Activated naive CD4-positive, alpha-beta T cell treated with anti-CD3 and anti-CD28 coated beads, Interleukin-2, amount 50 U/mL, for 16 hours (primary cell): ENCODE results near the gene USHBP1.

Source experiments
- DNase-seq: peaks from one replicate; pipeline ENCODE4 v3.0.0-alpha.2; 2020

The USHBP1 gene

DNA sequence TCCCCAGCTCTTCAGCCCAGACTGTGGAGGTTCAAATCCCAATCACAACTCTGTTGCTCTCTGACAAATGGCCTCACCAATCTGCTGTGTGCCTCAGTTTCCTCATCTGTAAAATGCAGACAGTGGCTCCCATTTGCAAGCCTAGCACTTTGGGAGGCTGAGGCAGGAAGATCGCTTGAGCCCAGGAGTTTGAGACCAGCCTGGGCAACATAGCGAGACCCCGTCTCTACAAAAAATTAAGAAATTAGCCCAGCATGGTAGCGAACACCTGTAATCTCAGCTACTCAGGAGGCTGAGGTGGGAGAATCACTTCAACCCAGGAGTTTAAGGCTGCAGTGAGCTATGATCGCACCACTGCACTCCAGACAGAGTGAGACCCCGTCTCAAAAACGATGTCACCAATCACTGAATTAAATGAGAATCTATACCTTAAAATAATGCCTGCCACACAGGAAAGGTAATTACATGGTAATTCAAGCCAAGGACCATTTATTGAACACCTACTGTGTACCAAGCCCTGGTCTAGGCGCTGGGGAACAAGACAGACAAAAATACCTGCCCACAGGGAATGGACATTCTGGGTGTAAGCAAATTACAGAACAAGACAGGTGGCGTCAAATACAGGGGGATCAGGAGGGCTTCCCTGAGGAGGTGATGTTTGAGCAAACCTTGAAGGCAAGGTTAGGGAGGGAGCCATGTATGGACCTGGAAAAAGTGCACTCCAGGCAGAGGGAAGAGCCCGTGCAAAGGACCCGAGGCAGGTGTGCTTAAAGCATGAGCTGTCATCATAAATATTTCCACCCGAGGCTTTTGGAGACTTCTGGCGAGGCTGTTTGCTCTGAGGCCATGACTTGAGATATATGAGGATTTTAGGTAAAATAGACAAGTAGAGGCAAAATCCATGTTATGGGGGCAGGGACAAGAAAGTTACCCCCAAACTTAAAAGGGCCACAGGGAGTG is 26.5 kb downstream of the USHBP1 start:
- no peak for DNase-seq

DNA sequence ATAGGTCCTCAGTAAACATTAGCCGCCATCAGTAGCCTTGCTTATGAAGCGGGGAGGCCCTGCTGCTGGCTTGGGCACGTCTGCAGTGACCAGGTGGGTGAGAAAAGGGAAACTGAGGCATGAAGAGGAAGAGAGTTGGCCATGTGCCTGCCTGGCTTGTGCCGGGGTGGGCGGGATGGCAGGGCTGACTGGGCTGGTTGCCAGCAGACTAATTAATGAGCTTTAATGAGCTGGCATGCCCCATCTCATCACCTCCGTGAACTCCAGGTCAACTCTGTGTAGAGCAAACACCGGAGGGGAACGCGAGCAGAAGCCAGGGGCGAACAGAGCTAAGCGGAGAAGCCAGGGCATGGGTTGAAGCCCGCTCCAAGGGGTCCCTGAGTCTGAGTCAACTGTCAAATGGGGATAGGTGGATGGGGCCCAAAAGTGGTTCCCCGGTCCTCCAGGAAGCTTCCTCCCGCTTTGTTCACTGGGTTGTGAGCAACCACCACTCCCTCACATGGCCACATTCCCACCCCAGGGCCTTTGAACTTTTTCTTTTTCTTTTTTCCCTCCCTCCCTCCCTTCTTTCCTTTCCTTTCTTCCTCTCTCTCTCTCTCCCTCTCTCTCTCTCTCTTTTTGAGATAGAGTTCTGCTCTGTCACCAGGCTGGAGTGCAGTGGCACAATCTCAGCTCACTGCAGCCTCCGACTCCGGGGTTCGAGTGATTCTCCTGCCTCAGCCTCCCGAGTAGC is 27.6 kb downstream of the USHBP1 start:
- no peak for DNase-seq

DNA sequence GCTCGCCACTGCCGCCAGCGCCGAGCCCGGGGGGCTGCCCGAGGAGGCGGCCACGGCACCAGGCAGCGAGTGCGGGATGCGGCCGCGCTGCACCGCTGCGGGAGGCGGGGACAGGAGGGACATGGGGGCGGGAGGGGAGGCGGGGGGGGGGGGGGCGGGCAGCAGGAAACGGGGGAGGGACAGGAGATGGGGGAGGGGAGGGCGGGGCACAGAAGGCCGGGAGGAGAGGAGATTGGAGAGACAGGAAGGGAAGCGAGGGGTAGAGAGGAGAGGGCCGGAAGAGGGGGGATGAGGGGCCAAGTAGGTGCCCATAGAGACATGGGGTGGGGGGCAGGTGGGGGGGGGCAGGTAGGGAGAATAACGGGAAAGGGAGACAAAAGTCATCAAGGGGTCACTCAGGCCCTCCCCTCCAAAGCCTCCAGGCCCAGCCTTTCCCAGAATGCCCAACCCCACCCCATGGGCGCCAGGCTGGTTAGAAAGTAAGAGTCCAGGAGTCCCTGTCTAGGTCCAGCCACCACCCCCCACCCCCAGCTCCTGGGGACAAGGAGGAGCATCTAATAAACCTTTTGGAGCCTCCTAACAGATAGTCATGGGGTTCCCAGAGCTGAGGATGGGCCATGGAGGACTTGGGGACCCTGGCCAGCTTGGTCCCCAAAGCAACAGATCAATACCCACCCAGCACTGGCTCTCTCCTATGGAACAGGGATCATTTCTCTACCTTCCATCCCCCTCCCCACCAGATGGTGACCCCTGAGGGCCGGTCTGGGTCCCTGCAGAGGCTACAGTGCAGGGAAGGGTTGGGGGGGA is 28.4 kb downstream of the USHBP1 start:
- DNase-seq = no peak

DNA sequence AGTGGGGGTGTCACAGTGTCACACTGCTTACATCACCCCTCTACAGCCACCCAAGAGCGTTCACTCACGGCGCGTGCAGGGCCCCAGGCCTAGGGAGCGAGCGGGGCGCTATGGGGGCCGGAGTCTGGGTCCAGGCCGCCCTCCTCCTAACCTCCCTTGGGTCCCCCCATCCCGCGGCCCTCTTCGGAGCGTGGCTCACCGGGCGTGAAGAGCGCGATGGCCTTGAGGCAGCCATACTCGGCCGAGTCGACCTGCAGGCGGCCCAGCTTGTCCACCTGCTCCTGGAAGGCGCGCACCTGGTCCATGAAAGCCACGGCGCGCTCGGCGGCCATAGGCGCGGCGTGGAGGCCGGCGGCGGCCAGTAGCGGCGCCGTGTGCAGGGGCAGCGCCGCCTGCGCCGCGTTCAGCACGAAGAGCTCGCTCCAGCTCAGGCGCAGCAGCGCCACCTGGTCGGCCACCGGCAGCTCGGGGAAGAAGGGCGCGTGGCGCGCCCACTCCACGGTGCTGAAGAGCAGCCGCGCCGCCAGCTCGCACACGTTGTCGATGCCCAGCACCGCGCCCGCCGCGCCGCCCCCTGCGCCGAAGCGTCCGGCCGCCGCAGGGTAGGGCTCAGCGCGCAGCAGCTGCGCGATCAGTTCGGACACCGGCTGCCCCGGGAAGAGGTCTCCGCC is 29.1 kb downstream of the USHBP1 start:
- DNase-seq = peak; percentile 80

DNA sequence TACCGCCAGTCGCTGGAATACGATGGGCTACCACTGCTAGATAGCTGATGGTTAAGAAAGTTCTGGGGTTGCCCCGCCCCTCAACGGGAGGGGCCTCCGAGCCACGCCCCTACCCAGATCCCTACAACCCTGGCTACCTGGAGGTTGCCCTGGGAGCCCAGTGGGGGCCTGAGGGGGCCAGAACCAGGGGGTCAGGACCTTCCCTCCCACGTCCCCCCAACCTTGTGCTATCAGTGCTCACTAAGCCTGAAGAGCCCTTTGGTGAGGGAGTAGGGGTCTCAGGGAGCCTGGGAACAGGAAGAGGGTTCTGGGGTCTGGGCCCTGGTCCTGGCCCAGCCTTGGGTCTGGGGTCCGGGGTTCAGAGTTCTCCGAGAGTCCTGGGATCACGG is 29.6 kb downstream of the USHBP1 start:
- DNase-seq = peak; percentile 74

DNA sequence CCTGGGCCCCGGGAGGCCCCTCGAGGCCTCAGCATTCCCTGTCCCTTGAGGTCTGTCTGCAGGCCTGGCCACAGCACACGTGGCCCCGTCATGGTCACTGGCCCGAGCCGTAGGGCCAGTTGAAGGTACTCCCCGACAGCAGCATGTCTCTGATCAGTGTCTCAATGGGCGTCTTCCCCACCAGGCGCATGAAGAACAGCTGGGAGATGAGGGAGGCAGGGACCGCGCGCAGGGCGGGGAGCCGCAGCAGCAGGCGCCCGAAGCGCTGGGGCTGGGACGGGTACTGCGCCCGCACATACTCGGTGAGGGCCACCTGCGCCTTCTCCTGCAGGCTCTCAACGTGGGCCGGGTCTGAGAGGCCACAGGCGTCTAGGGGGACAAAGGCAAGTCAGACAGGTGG is 32.3 kb downstream of the USHBP1 start:
- DNase-seq = no peak

DNA sequence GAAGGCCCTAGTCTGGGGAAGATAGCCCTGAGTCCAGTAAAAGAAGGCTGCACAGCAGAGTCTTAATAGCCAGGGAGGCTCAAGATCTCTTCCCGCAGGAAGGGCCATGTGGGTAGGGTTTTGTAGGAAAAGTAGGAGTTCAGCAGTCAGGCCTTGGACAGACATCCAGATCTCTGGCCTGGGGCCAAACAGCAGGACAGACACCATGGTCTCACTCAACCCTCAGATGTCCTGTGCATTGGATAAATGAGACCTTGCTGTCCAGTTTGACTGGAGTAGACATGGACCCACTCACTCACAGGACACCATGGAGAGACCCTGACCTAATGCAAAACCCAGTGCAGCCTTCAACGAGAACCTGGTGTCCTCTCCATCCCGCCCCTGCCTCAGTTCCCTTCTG is 34.7 kb downstream of the USHBP1 start:
- no peak for DNase-seq

DNA sequence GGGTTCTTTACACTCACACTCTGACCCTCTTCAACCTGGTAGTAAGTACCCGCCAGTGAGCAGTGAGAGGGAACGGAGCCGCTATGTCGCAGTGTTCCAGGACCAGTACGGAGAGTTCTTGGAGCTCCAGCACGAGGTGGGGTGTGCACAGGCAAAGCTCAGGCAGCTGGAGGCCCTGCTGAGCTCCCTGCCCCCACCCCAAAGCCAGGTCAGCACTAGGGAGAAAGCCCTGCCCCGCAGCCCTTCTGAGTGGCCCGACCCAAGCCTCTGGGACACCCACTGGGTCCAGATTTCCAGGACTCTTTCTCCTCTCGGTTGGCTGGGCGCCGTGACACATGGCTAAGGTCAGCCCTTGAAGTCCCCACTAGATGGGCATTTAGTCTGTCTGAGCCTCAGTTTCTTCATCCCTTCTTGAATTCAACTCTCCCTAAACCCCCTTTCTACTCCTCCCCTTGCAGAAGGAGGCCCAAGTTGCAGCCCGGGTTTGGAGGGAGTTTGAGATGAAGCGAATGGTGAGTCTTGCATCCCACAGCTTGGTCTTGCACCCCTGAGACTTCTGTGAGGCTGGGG is 36.7 kb downstream of the USHBP1 start:
- no peak for DNase-seq

DNA sequence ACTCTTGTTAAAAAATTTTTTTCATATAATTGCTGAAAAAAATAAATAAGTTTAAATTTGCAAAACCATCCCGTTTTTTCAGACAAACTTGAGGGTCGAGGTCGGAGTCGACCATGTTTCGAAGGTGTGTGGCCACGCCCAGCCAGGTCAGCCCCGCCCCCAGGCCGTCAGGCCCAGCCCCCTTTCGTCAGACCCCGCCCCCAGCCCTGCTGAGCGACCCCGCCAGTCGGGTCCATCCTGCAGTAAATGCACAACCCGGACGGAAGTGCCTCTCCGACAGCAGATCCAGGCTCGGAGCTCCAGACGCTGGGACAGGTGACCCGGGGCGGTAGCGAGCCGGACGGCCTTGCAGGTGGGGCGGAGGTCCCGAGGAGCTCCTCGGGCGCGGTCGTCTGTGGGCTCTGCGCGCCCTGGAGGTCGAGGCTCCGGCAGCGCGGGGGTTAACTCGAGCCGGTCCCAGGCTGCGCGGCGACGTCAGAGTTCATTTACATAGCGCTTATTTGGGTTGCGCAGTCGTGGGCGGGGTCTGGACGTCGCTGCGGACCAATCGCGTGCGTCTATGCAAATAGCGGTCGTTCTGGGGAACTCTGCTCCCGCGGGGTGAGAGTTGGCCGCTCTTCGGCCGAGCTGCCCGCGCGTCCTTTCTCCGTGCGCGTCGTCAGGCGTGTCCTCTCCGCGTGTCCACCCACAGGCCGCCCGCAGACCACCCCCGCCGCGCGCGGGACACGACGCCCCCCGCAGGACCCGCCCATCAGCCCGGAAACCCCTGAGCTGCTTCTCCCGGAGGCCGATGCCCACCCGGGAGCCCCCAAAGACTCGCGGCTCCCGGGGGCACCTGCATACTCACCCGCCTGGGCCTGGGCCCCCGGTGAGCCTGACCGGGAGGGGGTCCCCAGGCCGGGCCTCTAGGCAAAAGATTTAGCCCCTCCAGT is 38.3 kb downstream of the USHBP1 start, which contains the start of gene OCEL1:
OCEL1 (plus strand) TSS at position 225 of the 932 bp plus-strand sequence; CDS start at position 247, 22 bp downstream.
- DNase-seq = peak; percentile 97

DNA sequence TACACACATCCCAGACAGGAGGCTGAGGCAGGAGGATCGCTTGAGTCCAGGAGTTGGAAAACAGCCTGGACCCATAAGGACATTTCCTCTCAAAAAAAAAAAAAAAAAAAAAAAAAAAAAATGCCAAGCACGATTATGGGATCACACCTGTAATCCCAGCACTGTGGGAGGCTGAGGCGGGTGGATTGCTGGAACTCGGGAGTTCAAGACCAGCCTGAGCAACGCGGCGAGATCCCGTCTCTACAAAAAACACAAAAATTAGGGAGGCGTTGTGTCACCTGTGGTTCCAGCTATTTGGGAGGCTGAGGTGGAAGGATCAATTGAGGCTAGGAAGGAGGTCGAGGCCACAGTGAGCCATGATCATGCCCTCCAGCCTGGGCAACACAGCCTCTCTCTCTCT is 39.5 kb downstream of the USHBP1 start:
- DNase-seq = no peak

DNA sequence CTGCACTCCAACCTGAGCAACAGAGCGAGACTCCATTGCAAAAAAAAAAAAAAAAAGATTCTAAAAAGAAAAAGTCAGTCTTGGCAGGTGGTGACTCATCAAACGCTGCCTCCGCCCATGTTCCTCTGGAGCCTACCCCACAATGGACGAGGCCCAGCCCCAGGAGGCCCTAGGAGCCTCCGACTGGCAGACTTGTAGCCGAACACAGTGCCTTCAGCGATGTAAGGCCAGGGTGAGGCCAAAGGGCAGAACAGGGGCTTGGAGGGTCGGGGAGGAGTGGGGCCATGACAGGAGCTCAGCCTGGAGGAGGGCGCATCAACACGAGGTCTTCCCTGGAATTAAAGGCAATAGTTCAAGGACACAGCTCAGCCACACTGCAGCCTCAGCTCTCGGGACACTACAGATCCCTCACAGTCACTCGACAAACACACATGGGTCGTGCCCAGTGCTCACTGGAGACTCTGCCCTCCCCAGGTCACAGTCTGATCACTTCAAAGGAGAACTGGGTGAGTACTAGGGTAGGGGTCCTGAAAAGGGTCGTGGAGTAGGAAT is 44.3 kb downstream of the USHBP1 start:
- no peak for DNase-seq

DNA sequence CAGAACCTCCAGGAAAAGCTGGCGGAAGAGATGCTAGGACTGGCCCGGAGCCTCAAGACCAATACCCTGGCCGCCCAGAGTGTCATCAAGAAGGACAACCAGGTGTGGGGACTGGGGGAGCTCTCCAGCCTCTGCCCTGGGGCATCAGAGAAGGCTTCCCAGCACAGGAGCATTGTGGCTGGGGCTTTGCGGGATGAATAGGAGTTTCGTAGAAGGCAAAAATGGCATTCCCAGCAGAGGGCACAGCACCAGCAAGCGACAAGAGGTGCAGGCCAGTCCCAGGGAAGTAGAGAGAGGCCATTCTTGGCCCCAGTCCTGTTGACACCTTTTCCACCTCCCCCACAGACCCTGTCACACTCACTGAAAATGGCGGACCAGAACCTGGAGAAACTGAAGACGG is 45.3 kb downstream of the USHBP1 start:
- no peak for DNase-seq

DNA sequence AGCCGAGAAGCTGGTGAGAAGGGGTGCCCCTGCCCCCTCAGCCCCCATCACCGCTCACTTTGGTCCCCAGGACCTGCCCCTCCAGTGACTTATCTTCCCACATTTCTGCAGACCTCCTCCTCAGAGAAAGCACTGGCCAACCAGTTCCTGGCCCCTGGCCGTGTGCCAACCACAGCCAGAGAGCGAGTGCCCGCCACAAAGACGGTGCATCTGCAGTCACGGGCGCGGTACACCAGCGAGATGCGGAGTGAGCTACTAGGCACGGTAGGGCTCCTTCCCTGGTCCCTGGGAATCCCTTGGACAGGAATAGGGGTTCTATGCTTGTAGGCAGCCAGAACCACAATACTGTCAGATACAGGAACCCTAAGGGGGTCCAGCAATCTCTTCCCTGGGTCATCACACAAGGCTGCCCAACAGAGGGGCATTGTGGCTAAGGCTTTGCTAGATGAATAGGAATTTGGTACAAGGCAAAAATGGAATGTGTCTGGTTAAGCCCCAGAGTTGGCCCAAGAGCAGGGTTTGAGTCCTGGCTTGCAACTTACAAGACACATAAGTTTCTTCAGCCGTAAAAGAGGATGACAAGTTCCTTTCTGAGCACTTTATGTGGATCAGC is 48.4 kb downstream of the USHBP1 start:
- no peak for DNase-seq

DNA sequence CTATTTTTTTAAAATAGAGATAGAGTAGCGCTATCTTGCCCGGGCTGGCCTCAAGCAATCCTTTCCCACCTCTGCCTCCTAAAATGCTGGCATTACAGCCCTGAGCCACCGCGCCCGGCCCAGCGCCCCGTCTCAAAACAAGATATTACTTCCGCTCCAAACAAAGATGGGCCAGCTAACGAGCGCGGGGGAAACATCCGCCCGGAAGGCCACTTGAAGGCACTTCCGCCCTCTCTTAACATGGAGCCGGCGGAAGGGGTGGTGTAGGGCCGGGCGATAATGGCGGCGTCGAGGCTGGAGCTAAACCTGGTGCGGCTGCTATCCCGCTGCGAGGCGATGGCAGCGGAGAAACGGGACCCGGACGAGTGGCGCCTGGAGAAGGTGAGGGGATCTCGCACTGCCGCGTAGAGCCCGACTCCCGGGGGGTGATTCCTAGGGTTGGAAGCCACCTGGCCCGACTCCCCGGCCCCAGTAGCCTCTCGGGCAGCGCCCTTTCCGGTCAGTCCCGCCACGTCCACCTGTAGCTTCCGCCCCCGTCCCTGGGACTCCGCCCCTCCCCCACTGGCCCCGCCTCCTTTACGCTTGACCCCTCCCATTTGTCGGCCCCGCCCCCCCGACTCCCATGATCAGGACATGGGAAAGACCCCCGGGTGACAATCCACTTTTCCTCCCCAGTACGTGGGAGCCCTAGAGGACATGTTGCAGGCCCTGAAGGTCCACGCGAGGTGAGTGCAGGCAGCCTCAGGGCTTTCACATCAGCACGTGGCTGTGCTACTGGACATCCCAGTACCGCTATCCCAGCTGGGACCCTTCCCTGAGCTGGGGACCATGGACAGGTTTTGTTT is 49.2 kb downstream of the USHBP1 start, which contains the start of gene USE1:
USE1 (plus strand) TSS at position 231 of the 845 bp plus-strand sequence; CDS start at position 280, 49 bp downstream.
- peak; percentile 87 for DNase-seq

DNA sequence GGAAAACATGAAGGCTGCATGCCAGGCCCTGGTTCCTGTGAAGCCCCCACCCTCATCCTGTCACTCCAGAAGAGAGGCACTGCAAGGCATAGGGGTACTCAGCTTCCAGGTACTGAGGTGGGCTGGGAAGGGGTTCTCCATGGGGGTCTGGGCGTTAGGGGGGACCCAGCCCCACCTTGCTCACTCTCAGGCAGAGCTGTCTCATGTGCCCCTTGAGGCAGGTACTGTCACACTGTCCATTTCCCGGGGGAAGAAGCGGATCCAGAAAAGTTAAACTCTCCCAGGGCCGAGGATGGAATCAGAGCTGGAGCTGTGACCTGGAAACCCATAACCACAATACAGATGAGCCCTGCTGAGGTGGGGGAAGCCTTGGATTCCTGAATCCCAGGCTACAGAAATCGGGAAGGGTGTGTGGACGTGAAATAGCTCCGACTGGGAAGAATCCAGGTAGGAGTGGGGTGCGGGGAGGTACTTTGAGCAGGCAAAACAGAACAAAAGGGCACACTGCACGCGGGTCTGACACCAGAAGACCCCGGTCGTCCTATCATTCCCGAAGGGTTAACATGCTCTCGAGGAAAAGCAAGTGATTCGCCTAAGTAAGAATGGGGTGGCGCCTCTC is 49.9 kb downstream of the USHBP1 start:
- DNase-seq = no peak

DNA sequence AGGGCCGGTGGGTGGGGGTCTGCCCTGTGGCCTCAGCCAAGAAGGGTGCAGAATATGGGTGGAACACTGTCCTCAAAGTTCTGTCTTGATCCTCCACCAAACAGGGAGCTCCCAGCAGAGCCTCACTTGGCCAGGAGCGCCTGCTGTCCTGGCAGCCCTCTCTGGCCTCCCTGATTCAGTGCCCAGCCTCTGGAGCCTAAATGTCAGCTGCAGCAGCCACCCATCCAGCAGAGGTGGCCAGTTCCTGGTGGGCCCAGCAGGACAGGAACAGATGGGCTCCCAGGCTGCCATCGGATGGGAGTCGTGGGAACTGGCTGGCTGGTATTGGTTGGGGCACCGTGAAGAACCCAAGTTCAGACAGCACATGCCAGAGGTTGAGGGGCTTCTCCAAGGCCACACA is 51.2 kb downstream of the USHBP1 start:
- no peak for DNase-seq

DNA sequence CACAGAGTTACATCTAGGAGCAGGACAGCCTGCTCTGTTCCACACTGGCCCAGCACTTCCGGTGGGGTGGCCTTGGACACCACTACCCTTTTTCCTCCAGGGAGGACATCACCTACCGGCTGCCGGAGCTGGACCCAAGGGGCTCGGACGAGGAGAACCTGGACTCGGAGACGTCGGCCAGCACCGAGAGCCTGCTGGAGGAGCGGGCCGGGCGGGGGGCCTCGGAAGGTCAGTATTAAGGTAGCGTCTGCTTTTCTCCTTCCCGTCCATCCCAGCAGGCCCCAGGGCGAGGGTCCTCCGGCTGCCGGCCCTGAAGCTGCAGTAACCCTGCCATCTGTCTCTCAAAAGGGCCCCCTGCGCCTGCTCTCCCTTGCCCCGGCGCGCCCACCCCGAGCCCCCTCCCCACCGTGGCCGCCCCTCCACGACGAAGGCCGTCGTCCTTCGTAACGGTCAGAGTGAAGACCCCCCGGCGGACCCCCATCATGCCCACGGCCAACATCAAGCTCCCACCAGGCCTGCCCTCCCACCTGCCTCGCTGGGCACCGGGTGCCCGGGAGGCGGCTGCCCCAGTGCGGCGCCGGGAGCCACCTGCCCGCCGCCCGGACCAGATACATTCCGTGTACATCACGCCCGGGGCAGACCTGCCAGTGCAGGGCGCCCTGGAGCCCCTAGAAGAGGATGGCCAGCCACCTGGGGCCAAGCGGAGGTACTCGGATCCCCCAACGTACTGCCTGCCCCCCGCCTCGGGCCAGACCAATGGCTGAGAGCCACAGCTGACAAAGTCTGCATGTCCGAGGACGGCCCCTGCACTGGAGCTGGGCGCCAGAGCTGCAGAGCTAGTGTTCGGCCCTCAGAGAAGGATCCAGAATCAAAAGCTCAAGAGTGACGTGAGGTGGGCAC is 52.7 kb downstream of the USHBP1 start:
- no peak for DNase-seq

DNA sequence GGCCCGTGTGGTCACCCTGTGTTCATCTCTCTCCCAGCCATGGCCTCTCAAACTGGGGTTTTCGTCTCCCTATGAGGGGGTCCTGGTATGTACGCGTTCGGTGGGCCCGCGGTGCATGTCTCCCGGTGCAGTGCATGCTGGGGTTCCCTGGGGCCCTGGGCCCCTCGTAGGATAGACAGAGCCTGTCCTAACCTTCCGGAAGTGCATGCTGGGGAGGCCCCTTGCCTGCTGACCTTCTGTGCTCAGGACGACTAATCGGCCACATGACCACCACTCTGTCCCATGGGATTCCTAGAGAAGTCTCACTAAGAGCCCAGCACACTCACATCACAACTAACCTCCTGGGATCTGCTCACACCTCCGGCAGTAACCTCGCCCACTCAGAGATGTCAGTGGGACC is 54.2 kb downstream of the USHBP1 start:
- no peak for DNase-seq
